NCI-H345 treated with DMSO at 0.1 percent for 48 hours (cell line): ENCODE measurements around the gene IGF2R.

ENCODE experiments used
- DNase-seq: peaks from one replicate; lab custom pipeline; 2025; ENCODE audit not compliant: unreplicated experiment; lab: John Stamatoyannopoulos, UW

IGF2R gene

GRCh38 chr6:159973406-159973805 is 4.5 kb downstream of the IGF2R start:
- no peak for DNase-seq

GRCh38 chr6:159973951-159974350 is 5.1 kb downstream of the IGF2R start:
- DNase-seq, result peak; percentile 19

- DNase-seq, result no peak
Observed at GRCh38 chr6:159974932-159975331, 6.0 kb downstream of the IGF2R start.

- DNase-seq, result no peak
Observed at GRCh38 chr6:159976686-159977254, 7.9 kb downstream of the IGF2R start.

- no peak for DNase-seq
Observed at GRCh38 chr6:159977255-159977903, 8.5 kb downstream of the IGF2R start.

- no peak for DNase-seq
Observed at GRCh38 chr6:159977904-159978268, 9.0 kb downstream of the IGF2R start.

GRCh38 chr6:159978291-159979135 is 9.6 kb downstream of the IGF2R start:
- DNase-seq, result peak; percentile 40

- peak; percentile 93 for DNase-seq
Observed at GRCh38 chr6:159979136-159979874, 10.4 kb downstream of the IGF2R start.

GRCh38 chr6:159980474-159980873 is 11.6 kb downstream of the IGF2R start:
- DNase-seq, result no peak

- DNase-seq, result no peak
Observed at GRCh38 chr6:159981071-159981402, 12.2 kb downstream of the IGF2R start.

- no peak for DNase-seq
Observed at GRCh38 chr6:159981403-159982245, 12.7 kb downstream of the IGF2R start.

GRCh38 chr6:159982731-159983506 is 14.0 kb downstream of the IGF2R start:
- DNase-seq, result no peak

- DNase-seq, result no peak
Observed at GRCh38 chr6:159983641-159984080, 14.8 kb downstream of the IGF2R start.

- no peak for DNase-seq
Observed at GRCh38 chr6:159984268-159984786, 15.4 kb downstream of the IGF2R start.

- no peak for DNase-seq
Observed at GRCh38 chr6:159985296-159985945, 16.5 kb downstream of the IGF2R start.

GRCh38 chr6:159988983-159989454 is 20.1 kb downstream of the IGF2R start:
- no peak for DNase-seq

- DNase-seq, result no peak
Observed at GRCh38 chr6:159989492-159990480, 20.9 kb downstream of the IGF2R start.

- no peak for DNase-seq
Observed at GRCh38 chr6:159992366-159992765, 23.5 kb downstream of the IGF2R start.
